ENCODE data around the gene TTC27.

- TF ChIP-seq CTCF (IDR thresholded peaks at IDR 0.05) (no peak), POLR2A (IDR thresholded peaks at IDR 0.05) (no peak)
Measured at GRCh38 chr2:32858713-32859112, 230.9 kb downstream of the TTC27 start.

Measured in lower leg skin (tissue), 3 donors.